HCT116 (cell line): Measurements from ENCODE around the gene AKAP1. TPM values are rescaled to one million over a fixed set of nuclear protein-coding genes. Genes with fewer than 3 reads are reported as not detected.

Source experiments
- ATAC-seq: fragments of 200-7000 bp; cut with Tn5 transposase; 2 replicates; pipeline ENCODE4 v1.9.1; 2020; ENCODE audit warnings: mild to moderate bottlenecking, moderate library complexity
- BruUV-seq: library from RNA; stranded (reverse); fragments of 400-500 nt; replicated peaks from 2 replicates; lab custom pipeline; 2021; lab: Mats Ljungman, UMichigan
- CTCF ChIA-PET: fragments of 300-600 bp; sonication (Branson Sonifier 250); formaldehyde crosslinking; loops from one replicate; lab custom pipeline; 2021; ENCODE audit warnings: antibody characterized with exemption; lab: Charles Lee
- POLR2A ChIA-PET: fragments of 300-600, 350-600 bp; sonication (Branson Sonifier 250); formaldehyde crosslinking; loops from one replicate; lab custom pipeline; 2021; ENCODE audit warnings: antibody characterized with exemption; lab: Charles Lee
- RAD21 ChIA-PET, 2 experiments: fragments of 300-600 bp; sonication (Branson Sonifier 250); formaldehyde crosslinking; loops; one replicate each; lab custom pipeline; 2023; ENCODE audit warnings: low total read pairs in 2 of 2; ENCODE audit not compliant: uncharacterized antibody in 2 of 2, unreplicated experiment in 2 of 2, low non-redundant PET in 1 of 2; lab: Charles Lee
- DNase-seq: peaks from one replicate; pipeline ENCODE4 v3.0.0-alpha.2; 2010; ENCODE audit warnings: low read depth, low spot score
- H2AFZ ChIP-seq: fragments of 200-600 bp; shearing (Covaris generic), sonication (generic); 2 replicates; pipeline ENCODE4 v1.6.1; 2017; ENCODE audit warnings: low read depth, mixed run types, mixed read lengths, antibody characterized with exemption, low read length; ENCODE audit not compliant: poor library complexity, severe bottlenecking
- H3K27ac ChIP-seq: 2 replicates; pipeline ENCODE4 v1.5.1; 2012; ENCODE audit warnings: low read depth, low read length
- H3K27me3 ChIP-seq: fragments of 200-600 bp; sonication (generic); 2 replicates; pipeline ENCODE4 v1.6.1; 2016; ENCODE audit warnings: mixed run types, low read length, mixed read lengths; ENCODE audit not compliant: insufficient read depth
- H3K36me3 ChIP-seq, 2 experiments: fragments of 200-500 bp in 1 of 2; fragments of 200-600 bp in 1 of 2; sonication (Bioruptor generic) in 1 of 2; sonication (generic) in 1 of 2; 2 replicates each; pipeline versions ENCODE4 v1.5.1 to v1.6.1; 2014 to 2016; ENCODE audit warnings: low read length in 2 of 2, inconsistent platforms in 1 of 2, mixed read lengths in 1 of 2, mixed run types in 1 of 2; ENCODE audit not compliant: insufficient read depth in 2 of 2, control insufficient read depth in 1 of 2
- H3K4me1 ChIP-seq, 2 experiments: fragments of 200-600 bp in 1 of 2; sonication (generic) in 1 of 2; 2 replicates each; pipeline versions ENCODE4 v1.5.1 to v1.6.1; 2012 to 2017; ENCODE audit warnings: low read length in 2 of 2, inconsistent platforms in 1 of 2, mild to moderate bottlenecking in 1 of 2, mixed read lengths in 1 of 2, mixed run types in 1 of 2, moderate library complexity in 1 of 2; ENCODE audit not compliant: insufficient read depth in 2 of 2, control insufficient read depth in 1 of 2
- H3K4me2 ChIP-seq: fragments of 200-600 bp; sonication (generic); 2 replicates; pipeline ENCODE4 v1.6.1; 2017; ENCODE audit warnings: mixed run types, low read length, mixed read lengths
- H3K4me3 ChIP-seq, 2 experiments: fragments of 200-600 bp in 1 of 2; sonication (generic) in 1 of 2; replicated peaks in 1 of 2; 2 replicates each; pipeline ENCODE4 v1.5.1; 2011 to 2016; ENCODE audit warnings: low read length in 2 of 2, control low read depth in 1 of 2, low read depth in 1 of 2, mild to moderate bottlenecking in 1 of 2, mixed read lengths in 1 of 2, mixed run types in 1 of 2
- H3K79me2 ChIP-seq: fragments of 200-600 bp; sonication (generic); 2 replicates; pipeline ENCODE4 v1.6.1; 2017; ENCODE audit warnings: mild to moderate bottlenecking, mixed run types, low read length, moderate library complexity, mixed read lengths; ENCODE audit not compliant: insufficient read depth
- H3K9ac ChIP-seq: fragments of 200-600 bp; sonication (generic); 2 replicates; pipeline ENCODE4 v1.6.1; 2016; ENCODE audit warnings: low read length, mixed read lengths
- H3K9me2 ChIP-seq: fragments of 200-600 bp; sonication (generic), shearing (Covaris generic); 2 replicates; pipeline ENCODE4 v1.6.1; 2017; ENCODE audit warnings: mixed run types, mild to moderate bottlenecking, moderate library complexity; ENCODE audit not compliant: insufficient read depth
- H3K9me3 ChIP-seq, 2 experiments: fragments of 200-500 bp in 1 of 2; fragments of 200-600 bp in 1 of 2; sonication (Bioruptor generic) in 1 of 2; sonication (generic) in 1 of 2; 2 replicates each; pipeline ENCODE4 v1.6.1; 2014 to 2017; ENCODE audit warnings: low read length in 2 of 2, mixed read lengths in 2 of 2, inconsistent platforms in 1 of 2, low read depth in 1 of 2, mild to moderate bottlenecking in 1 of 2, mixed run types in 1 of 2, moderate library complexity in 1 of 2; ENCODE audit not compliant: control insufficient read depth in 1 of 2, insufficient read depth in 1 of 2
- H4K20me1 ChIP-seq: fragments of 200-600 bp; sonication (generic), shearing (Covaris generic); 2 replicates; pipeline ENCODE4 v1.6.1; 2017; ENCODE audit warnings: mixed run types, mild to moderate bottlenecking, moderate library complexity; ENCODE audit not compliant: insufficient read depth
- EGR1 ChIP-seq: IDR thresholded peaks from 2 replicates; pipeline ENCODE4 v1.6.1; 2012; ENCODE audit warnings: low read depth
- ELF1 ChIP-seq: IDR thresholded peaks from 2 replicates; pipeline ENCODE4 v1.6.1; 2012; ENCODE audit warnings: low read depth, borderline replicate concordance
- EZH2phosphoT487 ChIP-seq: fragments of 200-600 bp; IDR thresholded peaks from 2 replicates; pipeline ENCODE4 v1.6.1; 2018; ENCODE audit warnings: antibody characterized with exemption, borderline replicate concordance
- FOSL1 ChIP-seq: IDR thresholded peaks from 2 replicates; pipeline ENCODE4 v1.6.1; 2012; ENCODE audit warnings: low read depth
- POLR2AphosphoS5 ChIP-seq: IDR thresholded peaks from 2 replicates; pipeline ENCODE4 v1.6.1; 2011; ENCODE audit warnings: mild to moderate bottlenecking, low read depth, low read length, moderate library complexity
- SRF ChIP-seq: IDR thresholded peaks from 2 replicates; pipeline ENCODE4 v1.6.1; 2012; ENCODE audit warnings: low read depth
- ZFX ChIP-seq: fragments of 450-650 bp; IDR thresholded peaks from 2 replicates; pipeline ENCODE4 v1.6.1; 2017
- intact Hi-C: fragments of 100-400 bp; cut with micrococcal nuclease; formaldehyde crosslinking; loops from 2 replicates; pipeline ENCODE4 v1.10.0; 2022
- total RNA-seq: library from RNA; stranded (reverse); gene quantifications from one replicate; pipeline ENCODE4 v1.2.1, GENCODE V29; 2021; ENCODE audit not compliant: unreplicated experiment
- TF ChIP-seq, protein P1 (sequence below): IDR thresholded peaks from 2 replicates; pipeline ENCODE4 v1.6.1; 2011; ENCODE audit warnings: mild to moderate bottlenecking, low read length, moderate library complexity; ENCODE audit not compliant: insufficient replicate concordance; ENCODE audit errors: extremely low read depth
- TF ChIP-seq, protein P2 (sequence below): IDR thresholded peaks from 2 replicates; pipeline ENCODE4 v1.6.1; 2012
- TF ChIP-seq, protein P3 (sequence below): IDR thresholded peaks from 2 replicates; pipeline ENCODE4 v1.6.1; 2012
- TF ChIP-seq, protein P4 (sequence below): IDR thresholded peaks from 2 replicates; pipeline ENCODE4 v1.6.1; 2012; ENCODE audit warnings: low read depth

The AKAP1 gene
- total RNA-seq, 1 experiment from 2014 or later = 51.6 TPM

DNA sequence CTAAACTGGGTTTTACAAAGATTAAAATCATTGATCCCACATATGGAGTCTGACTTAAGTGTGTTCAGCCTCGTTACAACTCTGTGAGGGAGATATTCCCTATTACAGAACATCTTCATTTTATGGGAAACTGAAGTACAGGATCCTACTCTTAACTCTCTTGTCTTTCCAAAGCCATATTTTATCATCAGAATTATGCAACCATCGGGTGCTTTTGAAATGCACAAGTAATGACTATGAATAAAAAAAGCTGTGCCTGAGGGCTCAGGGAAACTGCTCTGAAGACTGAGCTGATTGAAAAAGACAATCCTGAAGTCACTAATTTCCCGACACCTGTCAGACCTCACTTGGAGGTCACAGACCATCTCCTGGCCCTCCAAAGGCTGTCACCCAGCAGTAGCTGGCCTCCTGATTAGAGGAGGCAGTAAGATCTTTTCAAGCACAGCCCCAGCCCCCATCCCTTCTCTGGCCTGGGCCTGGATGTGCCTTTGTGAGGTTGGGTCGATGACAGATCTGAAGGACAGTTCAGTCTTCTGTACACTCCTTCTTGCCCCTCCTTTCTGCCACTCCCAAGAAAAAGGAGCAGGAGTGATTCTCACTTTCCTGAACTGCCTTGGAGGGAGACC is 5.6 kb downstream of the AKAP1 start:
- Histone ChIP-seq H3K9ac (no peak overlapping the region), H3K79me2 (peaks cover 100% of the 10 kb centered on the region), H4K20me1 (peaks cover 20% of the 10 kb centered on the region; the same call in 1 of the 2 replicates)

More for the DNA sequence above, 5.6 kb downstream of the AKAP1 start:
- BruUV-seq = no TSS peak
- Histone ChIP-seq H2AFZ (no peak overlapping the region), H3K9me2 (no peaks in the 10 kb centered on the region), H3K36me3 (no peaks in the 10 kb centered on the region; a peak in 1 of 4 replicates), H3K4me1 (peaks cover 14 to 20% of the 10 kb centered on the region in 2 experiments), H3K4me2 (no peak overlapping the region), H3K27ac (no peak overlapping the region), H3K4me3 (no peak overlapping the region), H3K27me3 (no peaks in the 10 kb centered on the region), H3K9me3 (no peaks in the 10 kb centered on the region)
- intact Hi-C loops = no loop called here
- DNase-seq (no peak), ATAC-seq (no peak)
- TF ChIP-seq, protein P1, sequence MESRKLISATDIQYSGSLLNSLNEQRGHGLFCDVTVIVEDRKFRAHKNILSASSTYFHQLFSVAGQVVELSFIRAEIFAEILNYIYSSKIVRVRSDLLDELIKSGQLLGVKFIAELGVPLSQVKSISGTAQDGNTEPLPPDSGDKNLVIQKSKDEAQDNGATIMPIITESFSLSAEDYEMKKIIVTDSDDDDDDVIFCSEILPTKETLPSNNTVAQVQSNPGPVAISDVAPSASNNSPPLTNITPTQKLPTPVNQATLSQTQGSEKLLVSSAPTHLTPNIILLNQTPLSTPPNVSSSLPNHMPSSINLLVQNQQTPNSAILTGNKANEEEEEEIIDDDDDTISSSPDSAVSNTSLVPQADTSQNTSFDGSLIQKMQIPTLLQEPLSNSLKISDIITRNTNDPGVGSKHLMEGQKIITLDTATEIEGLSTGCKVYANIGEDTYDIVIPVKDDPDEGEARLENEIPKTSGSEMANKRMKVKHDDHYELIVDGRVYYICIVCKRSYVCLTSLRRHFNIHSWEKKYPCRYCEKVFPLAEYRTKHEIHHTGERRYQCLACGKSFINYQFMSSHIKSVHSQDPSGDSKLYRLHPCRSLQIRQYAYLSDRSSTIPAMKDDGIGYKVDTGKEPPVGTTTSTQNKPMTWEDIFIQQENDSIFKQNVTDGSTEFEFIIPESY = no peak
- no peak for TF ChIP-seq ELF1
- TF ChIP-seq, protein P2, sequence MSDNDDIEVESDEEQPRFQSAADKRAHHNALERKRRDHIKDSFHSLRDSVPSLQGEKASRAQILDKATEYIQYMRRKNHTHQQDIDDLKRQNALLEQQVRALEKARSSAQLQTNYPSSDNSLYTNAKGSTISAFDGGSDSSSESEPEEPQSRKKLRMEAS = no peak
- no peak for TF ChIP-seq EGR1
- TF ChIP-seq, protein P3, sequence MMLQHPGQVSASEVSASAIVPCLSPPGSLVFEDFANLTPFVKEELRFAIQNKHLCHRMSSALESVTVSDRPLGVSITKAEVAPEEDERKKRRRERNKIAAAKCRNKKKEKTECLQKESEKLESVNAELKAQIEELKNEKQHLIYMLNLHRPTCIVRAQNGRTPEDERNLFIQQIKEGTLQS = no peak
- no peak for TF ChIP-seq ZFX
- TF ChIP-seq, protein P4, sequence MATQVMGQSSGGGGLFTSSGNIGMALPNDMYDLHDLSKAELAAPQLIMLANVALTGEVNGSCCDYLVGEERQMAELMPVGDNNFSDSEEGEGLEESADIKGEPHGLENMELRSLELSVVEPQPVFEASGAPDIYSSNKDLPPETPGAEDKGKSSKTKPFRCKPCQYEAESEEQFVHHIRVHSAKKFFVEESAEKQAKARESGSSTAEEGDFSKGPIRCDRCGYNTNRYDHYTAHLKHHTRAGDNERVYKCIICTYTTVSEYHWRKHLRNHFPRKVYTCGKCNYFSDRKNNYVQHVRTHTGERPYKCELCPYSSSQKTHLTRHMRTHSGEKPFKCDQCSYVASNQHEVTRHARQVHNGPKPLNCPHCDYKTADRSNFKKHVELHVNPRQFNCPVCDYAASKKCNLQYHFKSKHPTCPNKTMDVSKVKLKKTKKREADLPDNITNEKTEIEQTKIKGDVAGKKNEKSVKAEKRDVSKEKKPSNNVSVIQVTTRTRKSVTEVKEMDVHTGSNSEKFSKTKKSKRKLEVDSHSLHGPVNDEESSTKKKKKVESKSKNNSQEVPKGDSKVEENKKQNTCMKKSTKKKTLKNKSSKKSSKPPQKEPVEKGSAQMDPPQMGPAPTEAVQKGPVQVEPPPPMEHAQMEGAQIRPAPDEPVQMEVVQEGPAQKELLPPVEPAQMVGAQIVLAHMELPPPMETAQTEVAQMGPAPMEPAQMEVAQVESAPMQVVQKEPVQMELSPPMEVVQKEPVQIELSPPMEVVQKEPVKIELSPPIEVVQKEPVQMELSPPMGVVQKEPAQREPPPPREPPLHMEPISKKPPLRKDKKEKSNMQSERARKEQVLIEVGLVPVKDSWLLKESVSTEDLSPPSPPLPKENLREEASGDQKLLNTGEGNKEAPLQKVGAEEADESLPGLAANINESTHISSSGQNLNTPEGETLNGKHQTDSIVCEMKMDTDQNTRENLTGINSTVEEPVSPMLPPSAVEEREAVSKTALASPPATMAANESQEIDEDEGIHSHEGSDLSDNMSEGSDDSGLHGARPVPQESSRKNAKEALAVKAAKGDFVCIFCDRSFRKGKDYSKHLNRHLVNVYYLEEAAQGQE = no peak
- no peak for TF ChIP-seq EZH2phosphoT487
- TF ChIP-seq FOSL1 = no peak
- TF ChIP-seq SRF = no peak
- TF ChIP-seq POLR2AphosphoS5 = no peak
- CTCF ChIA-PET = no interaction called here
- RAD21 ChIA-PET = no interaction called here
- POLR2A ChIA-PET = interaction anchor here (1.4 kb wide), 1 partner anchor 18 kb away, joined by 3 read pairs; no protein-coding TSS in a partner anchor
